ENCODE results near the gene MYOZ1.

MYOZ1 gene

GRCh38 chr10:73653701-73654100 lies 12.4 kb upstream of the MYOZ1 start:
- Histone ChIP-seq H3K9ac (ENCODE audit: low read length) (no peak overlapping the region), H3K4me2 (ENCODE audit: low read length) (no peak overlapping the region), H3K4me3 (ENCODE audit: low read length) (no peak overlapping the region), H3K27me3 (ENCODE audit: low read depth, low read length) (no peaks in the 10 kb centered on the region), H3K36me3 (replicated peaks; ENCODE audit: low read depth, low read length) (no peaks in the 10 kb centered on the region), H2AFZ (ENCODE audit: low read depth, low read length) (no peak overlapping the region), H3K9me3 (ENCODE audit: insufficient read depth, low read length) (no peaks in the 10 kb centered on the region), H3K4me1 (ENCODE audit: low read length) (peaks cover 32% of the 10 kb centered on the region), H3K27ac (ENCODE audit: low read length) (no peak overlapping the region), H4K20me1 (ENCODE audit: insufficient read depth, low read length) (no peaks in the 10 kb centered on the region), H3K79me2 (ENCODE audit: low read length) (no peaks in the 10 kb centered on the region)
- TF ChIP-seq CTCF (IDR thresholded peaks at IDR 0.05; ENCODE audit: low read depth, low read length) (peak; percentile 34; the same call in 1 of the 2 replicates), EZH2phosphoT487 (IDR thresholded peaks at IDR 0.05; ENCODE audit: low read depth) (no peak)

- Histone ChIP-seq H3K36me3 (replicated peaks; ENCODE audit: low read depth, low read length) (no peaks in the 10 kb centered on the region), H3K9me3 (ENCODE audit: insufficient read depth, low read length) (no peaks in the 10 kb centered on the region), H3K9ac (ENCODE audit: low read length) (no peak overlapping the region), H4K20me1 (ENCODE audit: insufficient read depth, low read length) (no peaks in the 10 kb centered on the region), H3K4me1 (ENCODE audit: low read length) (peaks cover 32% of the 10 kb centered on the region), H3K4me2 (ENCODE audit: low read length) (no peak overlapping the region), H3K4me3 (ENCODE audit: low read length) (no peak overlapping the region), H3K79me2 (ENCODE audit: low read length) (no peaks in the 10 kb centered on the region), H3K27ac (ENCODE audit: low read length) (no peak overlapping the region), H3K27me3 (ENCODE audit: low read depth, low read length) (no peaks in the 10 kb centered on the region), H2AFZ (ENCODE audit: low read depth, low read length) (no peak overlapping the region)
- no peak for TF ChIP-seq CTCF (IDR thresholded peaks at IDR 0.05; ENCODE audit: low read depth, low read length)
- TF ChIP-seq EZH2phosphoT487 (IDR thresholded peaks at IDR 0.05; ENCODE audit: low read depth): no peak
Measured at GRCh38 chr10:73653195-73653594, 11.9 kb upstream of the MYOZ1 start.

GRCh38 chr10:73650537-73651331 lies 9.5 kb upstream of the MYOZ1 start:
- Histone ChIP-seq H3K27me3 (ENCODE audit: low read depth, low read length) (no peaks in the 10 kb centered on the region), H3K4me1 (ENCODE audit: low read length) (peaks cover 28% of the 10 kb centered on the region), H3K4me2 (ENCODE audit: low read length) (peak overlapping the region; percentile 50), H3K79me2 (ENCODE audit: low read length) (no peaks in the 10 kb centered on the region), H3K9ac (ENCODE audit: low read length) (no peak overlapping the region), H4K20me1 (ENCODE audit: insufficient read depth, low read length) (no peaks in the 10 kb centered on the region), H3K4me3 (ENCODE audit: low read length) (peak overlapping the region; percentile 40), H3K9me3 (ENCODE audit: insufficient read depth, low read length) (no peaks in the 10 kb centered on the region), H3K27ac (ENCODE audit: low read length) (no peak overlapping the region; the same call in 1 of the 2 replicates), H3K36me3 (replicated peaks; ENCODE audit: low read depth, low read length) (no peaks in the 10 kb centered on the region), H2AFZ (ENCODE audit: low read depth, low read length) (no peak overlapping the region)
- no peak for TF ChIP-seq CTCF (IDR thresholded peaks at IDR 0.05; ENCODE audit: low read depth, low read length)

GRCh38 chr10:73649876-73650536 lies 8.7 kb upstream of the MYOZ1 start:
- H3K9me3 ChIP-seq (ENCODE audit: insufficient read depth, low read length): no peaks in the 10 kb centered on the region
- no peak overlapping the region for H2AFZ ChIP-seq (ENCODE audit: low read depth, low read length)
- no peaks in the 10 kb centered on the region for H3K36me3 ChIP-seq (replicated peaks; ENCODE audit: low read depth, low read length)
- H3K27me3 ChIP-seq (ENCODE audit: low read depth, low read length): no peaks in the 10 kb centered on the region
- H3K4me3 ChIP-seq (ENCODE audit: low read length): no peak overlapping the region
- H3K9ac ChIP-seq (ENCODE audit: low read length): no peak overlapping the region
- no peak for TF ChIP-seq EZH2phosphoT487 (IDR thresholded peaks at IDR 0.05; ENCODE audit: low read depth)
- no peak for TF ChIP-seq CTCF (IDR thresholded peaks at IDR 0.05; ENCODE audit: low read depth, low read length)
- no peaks in the 10 kb centered on the region for H4K20me1 ChIP-seq (ENCODE audit: insufficient read depth, low read length)
- peak overlapping the region; percentile 50; the same call in 1 of the 2 replicates for H3K4me2 ChIP-seq (ENCODE audit: low read length)
- H3K4me1 ChIP-seq (ENCODE audit: low read length): peaks cover 28% of the 10 kb centered on the region
- no peak overlapping the region for H3K27ac ChIP-seq (ENCODE audit: low read length)
- H3K79me2 ChIP-seq (ENCODE audit: low read length): no peaks in the 10 kb centered on the region
